ENCODE data around the gene ZFP62. TPM values are rescaled to one million over a fixed set of nuclear protein-coding genes. Genes with fewer than 3 reads are reported as not detected.

ZFP62 gene
- total RNA-seq, 2 donors from 2014 or later: 21.2 to 22.2 TPM

DNA sequence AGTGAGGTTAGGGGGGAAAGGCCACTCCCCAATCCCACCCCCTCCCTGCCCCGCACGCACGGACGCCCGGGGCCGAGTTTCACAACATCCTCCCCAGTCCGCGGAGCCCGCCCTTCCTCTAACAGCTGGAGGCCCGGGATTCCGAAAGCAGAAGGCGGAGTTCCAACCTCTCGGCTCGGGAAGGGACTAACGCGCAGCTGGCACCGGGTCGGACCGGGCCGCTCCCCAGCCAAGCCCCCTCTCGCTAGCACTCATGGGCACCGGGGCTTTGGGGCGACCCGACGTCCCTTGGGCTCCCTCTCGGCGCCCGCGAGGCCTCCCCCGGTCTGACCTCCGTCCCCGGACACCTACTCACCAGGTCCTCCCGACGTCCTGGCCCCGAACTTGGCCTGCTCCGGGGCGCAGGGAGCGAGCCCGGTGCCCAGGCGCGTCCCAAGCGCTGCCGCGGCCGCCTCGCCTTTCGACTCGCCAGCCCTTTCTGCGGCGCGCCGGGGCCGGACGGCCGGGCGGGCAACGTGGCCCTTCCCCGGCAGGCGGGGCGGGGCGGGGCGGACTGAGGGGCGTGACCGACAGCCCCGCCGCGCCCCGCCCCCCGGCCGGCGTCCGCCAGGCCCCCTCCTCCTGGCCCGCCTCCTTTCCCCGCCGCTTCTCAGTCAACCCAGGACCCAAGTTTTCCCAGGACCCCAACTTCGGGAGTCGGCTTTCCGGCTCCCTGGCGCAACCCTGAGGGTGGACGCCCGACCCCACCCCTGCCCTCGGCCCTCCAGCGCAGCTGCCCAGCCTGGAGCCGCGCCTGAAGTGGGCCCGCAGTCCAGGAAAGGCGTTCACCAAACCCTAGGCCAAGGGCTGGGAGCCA, 58.5 kb downstream of the ZFP62 start, which contains the start of gene MGAT1:
MGAT1 (minus strand) TSS at position 482 of the 856 bp plus-strand sequence. CDS start 9,835 bp downstream, outside the sequence.
- peak; percentile 97 for DNase-seq (ENCODE audit: low spot score)
- intact Hi-C loops (cut with DNase I): no loop called here

DNA sequence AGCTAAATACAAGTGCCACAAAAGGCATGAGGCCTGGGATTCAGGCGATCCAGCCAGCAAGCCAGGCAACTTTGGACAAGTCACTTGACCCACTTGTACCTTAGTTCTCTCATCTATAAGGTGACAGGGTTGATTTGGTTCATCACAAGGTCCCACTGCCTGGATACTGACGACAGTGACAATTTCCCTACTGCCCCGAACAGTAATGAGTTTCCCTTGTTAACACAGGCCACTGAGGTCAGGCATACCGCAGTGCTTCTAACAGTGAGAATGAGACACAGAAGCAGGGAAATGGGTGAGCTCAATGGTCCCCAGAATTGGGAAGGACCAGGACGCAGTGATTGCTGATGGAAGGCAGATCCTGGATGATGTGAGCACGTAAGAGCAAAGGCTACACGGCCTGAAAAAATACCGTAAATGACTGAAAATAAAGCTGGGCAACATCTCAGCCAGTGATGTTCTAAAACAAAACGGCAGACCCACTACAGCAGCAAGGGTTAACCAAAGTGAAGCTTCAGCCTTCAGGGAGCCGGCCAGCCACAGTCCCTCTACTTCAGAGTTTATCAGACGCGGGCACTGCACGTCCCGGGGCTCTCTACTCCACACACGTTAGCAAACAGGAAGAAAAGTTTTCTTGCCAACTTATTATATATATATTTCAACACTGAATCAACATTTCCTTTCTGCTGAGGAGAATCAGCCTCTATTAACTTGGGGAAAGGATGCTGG, 59.3 kb downstream of the ZFP62 start:
- intact Hi-C loops (cut with DNase I): no loop called here
- no peak for DNase-seq (ENCODE audit: low spot score)

DNA sequence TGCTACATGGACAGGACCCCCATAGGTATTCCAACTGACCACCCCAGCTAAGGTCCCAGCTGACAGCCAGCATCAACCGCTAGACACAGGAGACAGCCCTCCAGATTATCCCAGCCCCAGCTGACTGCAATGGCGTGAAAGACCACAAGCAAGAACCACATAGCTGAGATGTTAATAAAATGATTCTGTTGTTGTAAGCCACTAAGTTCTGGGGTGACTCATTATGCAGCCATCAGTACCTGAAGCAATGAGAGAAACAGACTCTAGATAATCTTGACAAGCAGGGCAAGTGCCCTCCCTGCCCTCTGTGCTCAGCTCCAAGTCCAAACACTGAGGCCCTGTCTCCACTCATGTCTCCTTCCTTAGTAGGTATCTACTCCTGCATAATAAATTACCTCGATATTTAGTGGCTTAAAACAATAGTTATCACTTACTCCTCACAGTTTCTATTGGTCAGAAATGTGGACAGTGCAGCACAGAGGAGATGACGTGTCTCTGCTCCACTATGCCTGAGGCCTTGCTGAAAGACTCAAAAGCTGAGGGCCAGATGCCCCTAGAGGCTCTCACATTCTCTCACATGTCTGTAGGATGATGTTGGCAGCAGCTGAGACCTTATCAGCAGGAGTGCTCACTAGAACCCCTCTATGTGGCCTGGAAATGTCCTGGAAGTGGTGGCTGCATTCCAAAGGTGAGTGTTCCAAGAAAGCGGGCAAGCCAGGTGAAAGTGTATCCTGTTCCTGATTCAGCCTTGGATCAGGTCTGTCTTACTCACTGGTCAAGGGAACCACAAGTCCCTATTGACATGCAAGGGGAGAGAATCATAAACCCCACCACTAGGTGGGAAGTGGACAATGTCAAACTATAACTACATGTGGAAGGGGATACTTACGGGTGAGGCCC, 60.9 kb downstream of the ZFP62 start:
- intact Hi-C loops (cut with DNase I): no loop called here
- no peak for DNase-seq (ENCODE audit: low spot score)

DNA sequence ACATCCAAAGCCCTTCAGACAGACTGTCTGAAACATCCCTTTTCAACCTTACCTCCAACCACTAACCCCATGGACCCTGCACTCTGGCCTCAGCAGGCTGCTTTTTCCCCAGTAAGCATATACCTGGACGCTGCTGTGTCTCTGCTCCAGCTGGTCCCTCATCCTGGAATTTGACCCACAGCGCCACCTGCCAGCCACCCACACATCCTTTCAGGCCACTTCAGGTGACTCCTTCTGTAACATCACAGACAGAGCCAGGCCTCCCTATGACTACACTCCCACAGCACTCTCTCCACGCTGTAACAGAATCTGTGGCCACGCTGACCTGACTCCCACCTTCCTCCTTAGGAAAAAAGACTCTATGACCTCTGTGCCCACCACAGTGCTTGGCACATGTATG, 61.9 kb downstream of the ZFP62 start:
- intact Hi-C loops (cut with DNase I): no loop called here
- DNase-seq (ENCODE audit: low spot score): peak; percentile 64

DNA sequence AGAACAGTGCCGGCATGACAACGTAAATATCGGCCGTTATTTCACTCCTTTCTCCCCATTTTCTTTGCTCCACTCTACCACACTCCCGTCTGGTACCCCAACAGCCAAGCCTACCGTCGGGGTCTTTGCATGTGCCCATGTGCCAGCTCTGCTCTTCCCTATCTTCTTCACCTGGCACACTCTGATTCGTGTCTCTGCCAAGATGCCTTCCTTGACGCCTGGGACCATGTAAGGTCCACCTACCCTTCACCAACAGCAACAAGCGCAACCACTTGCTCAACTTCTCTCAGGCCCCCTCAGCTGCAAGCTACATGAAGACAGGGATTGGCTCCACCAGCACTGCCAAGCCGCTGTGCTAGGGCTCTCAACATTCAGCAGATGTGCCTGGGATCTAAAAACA, 62.9 kb downstream of the ZFP62 start:
- intact Hi-C loops (cut with DNase I): no loop called here

More for the DNA sequence above, 62.9 kb downstream of the ZFP62 start:
- DNase-seq (ENCODE audit: low spot score): no peak

Other genes with a start within 250 kb of the ZFP62 start
- gene FLT4, start 211.7 kb downstream of the ZFP62 start, total RNA-seq: 10 to 100 TPM; 18.0 to 29.6 TPM
- gene OR2Y1, start 121.2 kb downstream of the ZFP62 start, total RNA-seq: not detected
- 100 to 1,000 TPM; 150 to 160 TPM for gene MGAT1, start 58.5 kb downstream of the ZFP62 start, total RNA-seq
- not detected for gene BTNL8, start 37.9 kb upstream of the ZFP62 start, total RNA-seq
- not detected for gene BTNL3, start 127.6 kb upstream of the ZFP62 start, total RNA-seq
- 10 to 100 TPM; 13.4 to 22.6 TPM for gene BTNL9, start 179.0 kb upstream of the ZFP62 start, total RNA-seq

All from posterior vena cava (tissue), 2 donors.